HCT116 (cell line): Measurements from ENCODE around the gene FAIM2. TPM values are rescaled to one million over a fixed set of nuclear protein-coding genes. Genes with fewer than 3 reads are reported as not detected.

Source experiments
- ATAC-seq: fragments of 200-7000 bp; cut with Tn5 transposase; 2 replicates; pipeline ENCODE4 v1.9.1; 2020; ENCODE audit warnings: mild to moderate bottlenecking, moderate library complexity
- BruUV-seq: library from RNA; stranded (reverse); fragments of 400-500 nt; replicated peaks from 2 replicates; lab custom pipeline; 2021; lab: Mats Ljungman, UMichigan
- CTCF ChIA-PET: fragments of 300-600 bp; sonication (Branson Sonifier 250); formaldehyde crosslinking; loops from one replicate; lab custom pipeline; 2021; ENCODE audit warnings: antibody characterized with exemption; lab: Charles Lee
- POLR2A ChIA-PET: fragments of 300-600, 350-600 bp; sonication (Branson Sonifier 250); formaldehyde crosslinking; loops from one replicate; lab custom pipeline; 2021; ENCODE audit warnings: antibody characterized with exemption; lab: Charles Lee
- RAD21 ChIA-PET, 2 experiments: fragments of 300-600 bp; sonication (Branson Sonifier 250); formaldehyde crosslinking; loops; one replicate each; lab custom pipeline; 2023; ENCODE audit warnings: low total read pairs in 2 of 2; ENCODE audit not compliant: uncharacterized antibody in 2 of 2, unreplicated experiment in 2 of 2, low non-redundant PET in 1 of 2; lab: Charles Lee
- DNase-seq: peaks from one replicate; pipeline ENCODE4 v3.0.0-alpha.2; 2010; ENCODE audit warnings: low read depth, low spot score
- H2AFZ ChIP-seq: fragments of 200-600 bp; shearing (Covaris generic), sonication (generic); 2 replicates; pipeline ENCODE4 v1.6.1; 2017; ENCODE audit warnings: low read depth, mixed run types, mixed read lengths, antibody characterized with exemption, low read length; ENCODE audit not compliant: poor library complexity, severe bottlenecking
- H3K27ac ChIP-seq: 2 replicates; pipeline ENCODE4 v1.5.1; 2012; ENCODE audit warnings: low read depth, low read length
- H3K27me3 ChIP-seq: fragments of 200-600 bp; sonication (generic); 2 replicates; pipeline ENCODE4 v1.6.1; 2016; ENCODE audit warnings: mixed run types, low read length, mixed read lengths; ENCODE audit not compliant: insufficient read depth
- H3K36me3 ChIP-seq, 2 experiments: fragments of 200-500 bp in 1 of 2; fragments of 200-600 bp in 1 of 2; sonication (Bioruptor generic) in 1 of 2; sonication (generic) in 1 of 2; 2 replicates each; pipeline versions ENCODE4 v1.5.1 to v1.6.1; 2014 to 2016; ENCODE audit warnings: low read length in 2 of 2, inconsistent platforms in 1 of 2, mixed read lengths in 1 of 2, mixed run types in 1 of 2; ENCODE audit not compliant: insufficient read depth in 2 of 2, control insufficient read depth in 1 of 2
- H3K4me1 ChIP-seq, 2 experiments: fragments of 200-600 bp in 1 of 2; sonication (generic) in 1 of 2; 2 replicates each; pipeline versions ENCODE4 v1.5.1 to v1.6.1; 2012 to 2017; ENCODE audit warnings: low read length in 2 of 2, inconsistent platforms in 1 of 2, mild to moderate bottlenecking in 1 of 2, mixed read lengths in 1 of 2, mixed run types in 1 of 2, moderate library complexity in 1 of 2; ENCODE audit not compliant: insufficient read depth in 2 of 2, control insufficient read depth in 1 of 2
- H3K4me2 ChIP-seq: fragments of 200-600 bp; sonication (generic); 2 replicates; pipeline ENCODE4 v1.6.1; 2017; ENCODE audit warnings: mixed run types, low read length, mixed read lengths
- H3K4me3 ChIP-seq, 2 experiments: fragments of 200-600 bp in 1 of 2; sonication (generic) in 1 of 2; replicated peaks in 1 of 2; 2 replicates each; pipeline ENCODE4 v1.5.1; 2011 to 2016; ENCODE audit warnings: low read length in 2 of 2, control low read depth in 1 of 2, low read depth in 1 of 2, mild to moderate bottlenecking in 1 of 2, mixed read lengths in 1 of 2, mixed run types in 1 of 2
- H3K79me2 ChIP-seq: fragments of 200-600 bp; sonication (generic); 2 replicates; pipeline ENCODE4 v1.6.1; 2017; ENCODE audit warnings: mild to moderate bottlenecking, mixed run types, low read length, moderate library complexity, mixed read lengths; ENCODE audit not compliant: insufficient read depth
- H3K9ac ChIP-seq: fragments of 200-600 bp; sonication (generic); 2 replicates; pipeline ENCODE4 v1.6.1; 2016; ENCODE audit warnings: low read length, mixed read lengths
- H3K9me2 ChIP-seq: fragments of 200-600 bp; sonication (generic), shearing (Covaris generic); 2 replicates; pipeline ENCODE4 v1.6.1; 2017; ENCODE audit warnings: mixed run types, mild to moderate bottlenecking, moderate library complexity; ENCODE audit not compliant: insufficient read depth
- H3K9me3 ChIP-seq, 2 experiments: fragments of 200-500 bp in 1 of 2; fragments of 200-600 bp in 1 of 2; sonication (Bioruptor generic) in 1 of 2; sonication (generic) in 1 of 2; 2 replicates each; pipeline ENCODE4 v1.6.1; 2014 to 2017; ENCODE audit warnings: low read length in 2 of 2, mixed read lengths in 2 of 2, inconsistent platforms in 1 of 2, low read depth in 1 of 2, mild to moderate bottlenecking in 1 of 2, mixed run types in 1 of 2, moderate library complexity in 1 of 2; ENCODE audit not compliant: control insufficient read depth in 1 of 2, insufficient read depth in 1 of 2
- H4K20me1 ChIP-seq: fragments of 200-600 bp; sonication (generic), shearing (Covaris generic); 2 replicates; pipeline ENCODE4 v1.6.1; 2017; ENCODE audit warnings: mixed run types, mild to moderate bottlenecking, moderate library complexity; ENCODE audit not compliant: insufficient read depth
- CBX3 ChIP-seq: IDR thresholded peaks from 2 replicates; pipeline ENCODE4 v1.6.1; 2012; ENCODE audit warnings: low read depth
- CEBPB ChIP-seq: IDR thresholded peaks from 2 replicates; pipeline ENCODE4 v1.6.1; 2012; ENCODE audit warnings: low read depth
- JUND ChIP-seq: IDR thresholded peaks from 2 replicates; pipeline ENCODE4 v1.6.1; 2012
- RAD21 ChIP-seq: IDR thresholded peaks from 2 replicates; pipeline ENCODE4 v1.6.1; 2012; ENCODE audit warnings: low read depth, mild to moderate bottlenecking
- SRF ChIP-seq: IDR thresholded peaks from 2 replicates; pipeline ENCODE4 v1.6.1; 2012; ENCODE audit warnings: low read depth
- intact Hi-C: fragments of 100-400 bp; cut with micrococcal nuclease; formaldehyde crosslinking; loops from 2 replicates; pipeline ENCODE4 v1.10.0; 2022
- total RNA-seq: library from RNA; stranded (reverse); gene quantifications from one replicate; pipeline ENCODE4 v1.2.1, GENCODE V29; 2021; ENCODE audit not compliant: unreplicated experiment
- TF ChIP-seq, protein P1 (sequence below), 3 experiments: fragments of 200-600 bp in 1 of 3; sonication (generic) in 1 of 3; IDR thresholded peaks in 2 of 3; conservative IDR thresholded peaks in 1 of 3; 2 replicates each; pipeline ENCODE4 v1.5.1; 2012 to 2017; ENCODE audit warnings: low read depth in 2 of 3, low read length in 2 of 3, antibody characterized with exemption in 1 of 3, borderline replicate concordance in 1 of 3, control low read depth in 1 of 3, mild to moderate bottlenecking in 1 of 3, mixed read lengths in 1 of 3, mixed run types in 1 of 3, moderate library complexity in 1 of 3; ENCODE audit not compliant: insufficient read depth in 1 of 3
- TF ChIP-seq, protein P2 (sequence below): IDR thresholded peaks from 2 replicates; pipeline ENCODE4 v1.6.1; 2012

The FAIM2 gene
- total RNA-seq, 1 experiment from 2014 or later, result not detected

DNA sequence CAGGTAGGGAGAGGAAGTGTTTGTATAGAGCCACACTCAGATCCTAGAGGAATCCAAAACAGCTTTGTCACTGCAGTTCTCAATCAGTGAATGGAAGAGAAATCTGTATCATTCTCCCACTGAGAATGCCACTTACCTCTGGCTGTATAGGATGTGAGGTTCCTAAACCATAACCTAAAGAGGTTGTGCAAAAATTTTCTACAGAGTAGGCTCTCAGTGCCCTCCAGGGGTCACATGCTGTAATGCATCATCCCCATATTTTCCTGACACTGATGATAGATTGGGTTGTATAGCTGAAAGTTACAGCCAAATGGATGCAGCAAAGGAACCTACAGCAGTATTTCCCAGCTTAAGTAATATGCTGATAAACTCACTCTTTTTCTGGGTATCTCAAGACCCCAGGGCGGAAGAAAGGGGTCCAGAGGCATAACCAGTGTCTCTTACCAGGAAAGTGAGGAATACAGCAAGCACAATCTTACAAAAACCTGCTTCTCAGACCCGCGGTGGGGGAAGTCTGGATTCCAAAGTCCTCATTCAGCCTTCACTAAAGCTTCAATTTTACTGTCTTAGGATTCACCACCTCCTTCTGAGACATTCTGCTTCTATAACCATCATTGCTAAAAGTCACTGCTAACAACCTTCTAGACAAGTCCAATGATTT lies 64.6 kb downstream of the FAIM2 start:
- Histone ChIP-seq H2AFZ (no peak overlapping the region), H3K36me3 (no peaks in the 10 kb centered on the region), H3K9ac (no peak overlapping the region), H3K4me3 (no peak overlapping the region), H3K27me3 (no peaks in the 10 kb centered on the region), H3K27ac (no peak overlapping the region), H3K4me1 (peaks cover 12 to 19% of the 10 kb centered on the region in 2 experiments; a peak in 3 of 4 replicates), H3K9me2 (no peaks in the 10 kb centered on the region), H4K20me1 (no peaks in the 10 kb centered on the region), H3K4me2 (no peak overlapping the region), H3K79me2 (peaks cover 18% of the 10 kb centered on the region), H3K9me3 (no peaks in the 10 kb centered on the region)
- RAD21 ChIA-PET, result no interaction called here
- CTCF ChIA-PET, result interaction anchor here (0.8 to 4.1 kb wide), 10 partner anchors 8 to 191 kb away, joined by 3 to 28 read pairs (median 4); partner anchors contain the start of genes NCKAP5L and TMBIM6
- TF ChIP-seq JUND (no peak), CEBPB (no peak), RAD21 (peak; percentile 85)
- TF ChIP-seq, protein P1, sequence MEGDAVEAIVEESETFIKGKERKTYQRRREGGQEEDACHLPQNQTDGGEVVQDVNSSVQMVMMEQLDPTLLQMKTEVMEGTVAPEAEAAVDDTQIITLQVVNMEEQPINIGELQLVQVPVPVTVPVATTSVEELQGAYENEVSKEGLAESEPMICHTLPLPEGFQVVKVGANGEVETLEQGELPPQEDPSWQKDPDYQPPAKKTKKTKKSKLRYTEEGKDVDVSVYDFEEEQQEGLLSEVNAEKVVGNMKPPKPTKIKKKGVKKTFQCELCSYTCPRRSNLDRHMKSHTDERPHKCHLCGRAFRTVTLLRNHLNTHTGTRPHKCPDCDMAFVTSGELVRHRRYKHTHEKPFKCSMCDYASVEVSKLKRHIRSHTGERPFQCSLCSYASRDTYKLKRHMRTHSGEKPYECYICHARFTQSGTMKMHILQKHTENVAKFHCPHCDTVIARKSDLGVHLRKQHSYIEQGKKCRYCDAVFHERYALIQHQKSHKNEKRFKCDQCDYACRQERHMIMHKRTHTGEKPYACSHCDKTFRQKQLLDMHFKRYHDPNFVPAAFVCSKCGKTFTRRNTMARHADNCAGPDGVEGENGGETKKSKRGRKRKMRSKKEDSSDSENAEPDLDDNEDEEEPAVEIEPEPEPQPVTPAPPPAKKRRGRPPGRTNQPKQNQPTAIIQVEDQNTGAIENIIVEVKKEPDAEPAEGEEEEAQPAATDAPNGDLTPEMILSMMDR (IDR thresholded peaks at IDR 0.05 in 2 of 3, conservative IDR thresholded peaks at IDR 0.05 in 1 of 3; ENCODE audit: borderline replicate concordance in 1 of 3, insufficient read depth in 1 of 3, low read depth in 2 of 3, low read length in 2 of 3), result peak; percentile 61 to 84 (median 66); a peak in 5 of 6 replicates
- intact Hi-C loops, result loop anchor here (1.0 to 10.0 kb wide), 2 partner anchors 63 to 194 kb away; no protein-coding TSS in a partner anchor
- ATAC-seq, result peak; percentile 30; the same call in 1 of the 2 replicates
- DNase-seq, result peak; percentile 22
- POLR2A ChIA-PET, result interaction anchor here (1.3 to 2.7 kb wide), 3 partner anchors 11 to 98 kb away, joined by 6 to 9 read pairs (median 8); partner anchors contain the start of genes NCKAP5L and TMBIM6
- no TSS peak for BruUV-seq

DNA sequence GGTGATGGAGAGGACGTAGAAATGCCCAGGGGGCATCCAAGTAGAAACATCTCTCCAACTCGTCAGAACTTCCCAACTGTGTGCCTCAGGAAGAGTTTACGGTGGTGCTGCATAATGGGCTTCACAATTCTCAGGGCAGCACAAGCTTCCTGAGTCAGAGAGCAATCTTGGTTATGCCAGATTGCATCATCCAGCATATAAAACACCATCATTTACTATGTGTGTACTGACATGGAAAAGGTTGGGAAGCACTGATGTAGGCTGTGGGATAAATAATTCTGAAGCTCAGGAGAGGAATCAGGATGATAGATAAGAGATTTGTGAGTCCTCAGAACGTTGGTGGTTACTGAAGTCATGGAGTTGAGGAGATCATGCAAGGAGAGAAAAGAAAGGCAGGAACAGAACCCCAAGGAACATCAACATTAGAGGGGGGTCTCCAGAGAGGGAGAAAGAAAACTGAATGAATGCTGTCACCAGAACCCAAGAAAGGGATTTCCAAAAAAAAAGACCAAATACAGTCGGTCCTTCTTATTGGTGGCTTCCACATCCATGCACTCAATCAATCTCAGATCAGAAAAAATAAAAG lies 70.8 kb downstream of the FAIM2 start:
- ATAC-seq, result no peak
- Histone ChIP-seq H3K79me2 (no peaks in the 10 kb centered on the region), H3K27ac (no peak overlapping the region), H2AFZ (no peak overlapping the region), H4K20me1 (no peaks in the 10 kb centered on the region), H3K9me2 (no peaks in the 10 kb centered on the region; the same call in 1 of the 2 replicates), H3K4me2 (no peak overlapping the region), H3K36me3 (no peaks in the 10 kb centered on the region), H3K27me3 (no peaks in the 10 kb centered on the region), H3K9ac (no peak overlapping the region), H3K4me3 (no peak overlapping the region), H3K4me1 (peaks cover 5 to 10% of the 10 kb centered on the region in 2 experiments; a peak in 3 of 4 replicates), H3K9me3 (no peaks in the 10 kb centered on the region)
- DNase-seq, result no peak
- intact Hi-C loops, result loop anchor here (10.0 kb wide), 1 partner anchor 188 kb away; no protein-coding TSS in a partner anchor
- no TSS peak for BruUV-seq
- TF ChIP-seq CBX3, result no peak
- peak; percentile 73 for TF ChIP-seq CEBPB
- TF ChIP-seq, protein P2, sequence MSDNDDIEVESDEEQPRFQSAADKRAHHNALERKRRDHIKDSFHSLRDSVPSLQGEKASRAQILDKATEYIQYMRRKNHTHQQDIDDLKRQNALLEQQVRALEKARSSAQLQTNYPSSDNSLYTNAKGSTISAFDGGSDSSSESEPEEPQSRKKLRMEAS, result no peak
- TF ChIP-seq SRF, result no peak
- ChIA-PET CTCF (no interaction called here), RAD21 (no interaction called here), POLR2A (interaction anchor here (1.7 kb wide), 1 partner anchor 92 kb away, joined by 4 read pairs; the partner anchor contains the start of gene TMBIM6)
